PC-9 (cell line): ENCODE data around the gene MXRA8. TPM values are rescaled to one million over a fixed set of nuclear protein-coding genes. Genes with fewer than 3 reads are reported as not detected.

Source experiments
- BruUV-seq: library from RNA; stranded (reverse); fragments of 400-500 nt; replicated peaks from 2 replicates; lab custom pipeline; 2021; lab: Mats Ljungman, UMichigan
- CTCF ChIA-PET: fragments of 300-600 bp; sonication (Branson Sonifier 250); formaldehyde crosslinking; loops from one replicate; lab custom pipeline; 2022; ENCODE audit warnings: antibody characterized with exemption; lab: Charles Lee
- POLR2A ChIA-PET: fragments of 300-600 bp; sonication (Branson Sonifier 250); formaldehyde crosslinking; loops from one replicate; lab custom pipeline; 2022; ENCODE audit warnings: antibody characterized with exemption; ENCODE audit not compliant: unreplicated experiment; lab: Charles Lee
- DNase-seq, 2 experiments: peaks; one replicate each; pipeline versions ENCODE4 v3.0.0 to v3.0.0-alpha.2; 2015 to 2022; ENCODE audit warnings: mixed read lengths in 1 of 2
- H2AFZ ChIP-seq: fragments of 200-600 bp; sonication (generic); 2 replicates; pipeline ENCODE4 v1.8.1; 2017; ENCODE audit warnings: antibody characterized with exemption
- H3F3A ChIP-seq: fragments of 200-600 bp; sonication (generic); 2 replicates; pipeline ENCODE4 v1.8.1; 2017; ENCODE audit warnings: antibody characterized with exemption, mild to moderate bottlenecking, low read depth; ENCODE audit not compliant: insufficient read depth
- H3K27ac ChIP-seq: fragments of 200-600 bp; sonication (generic); 2 replicates; pipeline ENCODE4 v1.6.1; 2016; ENCODE audit warnings: mixed run types
- H3K27me3 ChIP-seq: fragments of 200-600 bp; sonication (generic); 2 replicates; pipeline ENCODE4 v1.6.1; 2016; ENCODE audit warnings: low read depth, mixed run types; ENCODE audit not compliant: insufficient read depth
- H3K36me3 ChIP-seq: fragments of 200-600 bp; sonication (generic); 2 replicates; pipeline ENCODE4 v1.6.1; 2016; ENCODE audit warnings: low read depth, mixed run types
- H3K4me1 ChIP-seq: fragments of 200-600 bp; sonication (generic); replicated peaks from 2 replicates; pipeline ENCODE4 v1.6.1; 2016; ENCODE audit warnings: mixed run types; ENCODE audit not compliant: insufficient read depth
- H3K4me2 ChIP-seq: fragments of 200-600 bp; sonication (generic); 2 replicates; pipeline ENCODE4 v1.6.1; 2017; ENCODE audit warnings: mixed run types
- H3K4me3 ChIP-seq: fragments of 200-600 bp; sonication (generic); 2 replicates; pipeline ENCODE4 v1.6.1; 2016; ENCODE audit warnings: mixed run types
- H3K79me2 ChIP-seq: fragments of 200-600 bp; sonication (generic); 2 replicates; pipeline ENCODE4 v1.6.1; 2017; ENCODE audit warnings: low read depth, mixed run types
- H3K9me2 ChIP-seq: fragments of 200-600 bp; sonication (generic); 2 replicates; pipeline ENCODE4 v1.8.1; 2017; ENCODE audit warnings: mild to moderate bottlenecking; ENCODE audit not compliant: insufficient read depth
- H3K9me3 ChIP-seq: fragments of 200-600 bp; sonication (generic); 2 replicates; pipeline ENCODE4 v1.8.1; 2016; ENCODE audit warnings: low read depth; ENCODE audit not compliant: insufficient read depth
- H4K20me1 ChIP-seq: fragments of 200-600 bp; sonication (generic); 2 replicates; pipeline ENCODE4 v1.8.1; 2017; ENCODE audit not compliant: insufficient read depth
- CTCF ChIP-seq: fragments of 200-600 bp; sonication (generic); conservative IDR thresholded peaks from 2 replicates; pipeline ENCODE4 v1.6.1; 2017; ENCODE audit warnings: mixed run types, antibody characterized with exemption, mild to moderate bottlenecking, moderate library complexity
- EZH2 ChIP-seq: fragments of 200-600 bp; sonication (generic); IDR thresholded peaks from 2 replicates; pipeline ENCODE4 v1.8.0; 2017; ENCODE audit warnings: antibody characterized with exemption, low read depth
- intact Hi-C: fragments of 100-400 bp; cut with micrococcal nuclease; formaldehyde crosslinking; loops from one replicate; pipeline ENCODE4 v1.10.0; 2022; ENCODE audit not compliant: unreplicated experiment
- total RNA-seq: library from RNA; stranded (reverse); gene quantifications from 2 replicates; pipeline ENCODE4 v1.2.3, GENCODE V29; 2021

Gene MXRA8
- total RNA-seq, 1 experiment from 2014 or later, result 0.55 TPM

DNA sequence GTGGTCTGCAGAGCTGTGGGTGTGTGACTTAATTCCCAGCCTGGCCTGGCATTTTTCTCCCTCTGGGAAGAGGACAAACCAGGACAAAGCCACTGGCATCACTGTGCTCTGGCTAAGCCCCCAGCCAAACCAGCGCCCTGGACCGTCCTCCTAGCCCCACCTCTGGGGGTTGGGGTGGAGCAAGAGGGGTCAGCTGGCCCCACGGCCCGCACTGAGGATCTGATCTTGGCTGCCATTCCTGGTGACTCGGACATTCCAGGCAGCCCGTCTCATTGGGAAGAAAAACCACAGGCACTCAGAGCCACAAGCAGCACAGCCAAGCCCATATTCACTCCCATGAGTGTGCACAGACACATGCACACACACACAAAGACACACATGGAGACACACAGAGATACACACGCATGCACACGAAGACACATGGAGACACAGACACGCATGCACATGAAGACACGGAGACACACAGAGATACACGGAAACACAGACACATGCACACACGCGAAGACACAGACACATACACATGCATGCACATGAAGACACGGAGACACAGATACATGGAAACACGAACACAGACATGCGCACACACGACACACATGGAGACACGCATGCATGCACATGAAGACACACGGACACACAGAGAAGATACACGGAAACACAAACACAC, 2.3 kb upstream of the MXRA8 start:
- Histone ChIP-seq H3K9me3 (no peaks in the 10 kb centered on the region), H3K4me3 (no peak overlapping the region), H3K36me3 (no peaks in the 10 kb centered on the region), H3K27ac (peak overlapping the region; percentile 24; the same call in 1 of the 2 replicates), H3K4me1 (peaks cover 34% of the 10 kb centered on the region), H3K27me3 (no peaks in the 10 kb centered on the region), H3K9me2 (no peaks in the 10 kb centered on the region), H4K20me1 (no peaks in the 10 kb centered on the region), H3K4me2 (peak overlapping the region; percentile 62), H3K79me2 (no peaks in the 10 kb centered on the region), H2AFZ (no peak overlapping the region), H3F3A (peaks cover 29% of the 10 kb centered on the region; the same call in 1 of the 2 replicates)
- intact Hi-C loops, result no loop called here
- peak; percentile 78 to 91 for DNase-seq
- POLR2A ChIA-PET, result interaction anchor here (0.6 to 0.8 kb wide), 2 partner anchors 14 to 77 kb away, joined by 4 to 8 read pairs; partner anchors contain the start of gene AURKAIP1
- CTCF ChIA-PET, result no interaction called here
- TF ChIP-seq CTCF (no peak), EZH2 (no peak)
- no TSS peak for BruUV-seq

DNA sequence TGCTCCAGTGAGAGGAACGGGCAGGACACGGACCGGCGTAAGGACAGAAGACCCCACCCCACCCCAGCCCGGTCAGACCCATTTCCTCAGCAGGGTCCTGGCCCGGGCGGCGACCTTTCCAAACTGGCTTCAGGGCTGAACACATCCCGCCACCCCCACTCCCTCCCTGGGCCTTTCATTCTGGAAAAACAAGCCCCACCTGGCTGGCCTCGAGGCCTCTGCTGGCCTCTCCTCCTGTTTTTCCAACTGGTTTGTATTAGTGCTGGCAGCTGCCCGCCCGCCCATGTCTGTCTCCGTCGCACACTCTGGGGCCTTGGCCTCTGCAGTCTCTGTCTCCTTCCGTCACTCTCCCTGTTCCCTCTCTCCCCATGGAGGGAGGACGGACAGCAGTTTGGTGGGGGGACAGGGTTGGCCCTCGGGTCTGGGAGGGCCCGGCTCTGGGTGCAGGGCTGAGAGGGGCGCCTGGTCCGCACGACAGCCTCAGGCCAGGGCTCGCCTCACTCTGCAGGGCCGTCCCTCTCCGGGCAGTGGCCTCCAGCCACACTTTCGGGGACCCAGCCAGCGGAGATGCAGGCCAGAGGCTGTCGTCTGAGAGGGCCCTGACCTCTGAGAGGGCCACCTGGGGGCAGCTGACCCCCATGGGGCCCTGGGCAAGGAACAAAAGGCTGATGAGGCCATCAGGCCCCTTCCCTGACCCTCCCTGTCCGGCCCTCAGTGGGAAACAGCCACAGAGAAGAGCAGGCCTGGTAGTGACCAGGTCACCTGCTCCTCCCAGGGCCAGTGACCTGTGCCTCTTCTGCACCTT, 1.5 kb upstream of the MXRA8 start:
- ChIA-PET CTCF (no interaction called here), POLR2A (interaction anchor here (0.6 to 0.8 kb wide), 2 partner anchors 15 to 535 kb away, joined by 3 to 8 read pairs; partner anchors contain the start of gene AURKAIP1)

More for the DNA sequence above, 1.5 kb upstream of the MXRA8 start:
- Histone ChIP-seq H3K27ac (0 out of 2 replicates have a peak overlapping the region, but pooled peaks have one; percentile 19), H4K20me1 (no peaks in the 10 kb centered on the region), H3K9me2 (no peaks in the 10 kb centered on the region), H3K9me3 (no peaks in the 10 kb centered on the region), H3K27me3 (no peaks in the 10 kb centered on the region), H3K4me1 (peaks cover 34% of the 10 kb centered on the region), H3K4me3 (no peak overlapping the region), H3F3A (peaks cover 28% of the 10 kb centered on the region; the same call in 1 of the 2 replicates), H3K79me2 (no peaks in the 10 kb centered on the region), H3K4me2 (peak overlapping the region; percentile 62), H3K36me3 (no peaks in the 10 kb centered on the region), H2AFZ (no peak overlapping the region)
- no TSS peak for BruUV-seq
- peak; percentile 10 to 46 for DNase-seq
- TF ChIP-seq EZH2 (no peak), CTCF (no peak)
- intact Hi-C loops, result no loop called here
